DMS153 treated with DMSO at 0.1 percent for 48 hours (cell line): ENCODE data around the gene SPANXA2.
"Not testable (repeated sequence)": the region's sequence is repeated elsewhere in the genome, so short reads cannot be mapped to it uniquely, and the experiment has no call there.

Experiments used
- DNase-seq: peaks from one replicate; lab custom pipeline; 2025; ENCODE audit not compliant: unreplicated experiment; lab: John Stamatoyannopoulos, UW

The SPANXA2 gene

GRCh38 chrX:141589408-141589807, at the start of gene SPANXA2:
SPANXA2 (plus strand) TSS chrX:141589708; CDS start chrX:141589768, 60 bp downstream.
- DNase-seq, result not testable (repeated sequence)

GRCh38 chrX:141542551-141542950, 47.0 kb upstream of the SPANXA2 start:
- not testable (repeated sequence) for DNase-seq

DNA sequence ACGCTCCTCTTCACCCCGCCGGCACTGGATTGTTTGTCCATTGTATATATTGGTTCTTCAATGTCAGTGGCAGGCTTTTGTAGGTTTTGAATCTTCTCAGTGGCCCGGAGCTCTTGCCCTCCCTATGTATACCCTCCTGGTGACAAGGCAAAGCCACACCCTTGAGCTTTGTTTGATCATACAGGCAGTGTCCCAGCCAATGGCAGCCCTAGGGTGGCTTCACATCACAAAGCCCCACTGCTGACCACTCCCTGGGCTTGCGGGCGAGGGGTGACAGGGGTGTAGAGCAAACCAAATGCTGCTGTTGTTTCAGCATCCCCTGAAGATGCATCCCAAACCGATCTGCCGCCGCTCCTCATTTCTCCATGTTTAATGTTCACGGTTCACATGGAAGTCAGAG, 4.9 kb upstream of the SPANXA2 start, which contains the start of gene SPANXA1:
Gene SPANXA1 (minus strand): TSS at position 101 of the 400 bp plus-strand sequence. CDS start 60 bp downstream, at position 41.
- DNase-seq, result not testable (repeated sequence)

DNA sequence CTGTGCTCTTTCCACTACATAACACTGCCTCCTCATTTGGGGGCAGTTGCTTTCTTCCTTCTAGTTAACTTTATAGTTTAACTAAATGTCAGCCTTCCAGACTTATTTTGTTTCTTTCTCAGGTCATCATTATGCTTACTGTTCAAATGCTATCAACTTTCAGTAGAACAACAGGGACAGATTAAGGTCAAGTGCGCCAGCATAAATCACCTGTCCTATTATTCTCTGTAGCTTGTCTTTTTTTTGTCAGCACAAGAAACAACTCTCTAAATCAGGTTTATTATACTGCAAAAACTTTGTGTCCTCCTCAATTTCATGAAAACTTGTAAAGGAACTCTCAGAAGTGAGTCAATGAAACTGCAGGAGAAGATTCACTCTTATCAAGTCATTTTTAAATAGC, 19.6 kb downstream of the SPANXA2 start:
- DNase-seq, result no peak

DNA sequence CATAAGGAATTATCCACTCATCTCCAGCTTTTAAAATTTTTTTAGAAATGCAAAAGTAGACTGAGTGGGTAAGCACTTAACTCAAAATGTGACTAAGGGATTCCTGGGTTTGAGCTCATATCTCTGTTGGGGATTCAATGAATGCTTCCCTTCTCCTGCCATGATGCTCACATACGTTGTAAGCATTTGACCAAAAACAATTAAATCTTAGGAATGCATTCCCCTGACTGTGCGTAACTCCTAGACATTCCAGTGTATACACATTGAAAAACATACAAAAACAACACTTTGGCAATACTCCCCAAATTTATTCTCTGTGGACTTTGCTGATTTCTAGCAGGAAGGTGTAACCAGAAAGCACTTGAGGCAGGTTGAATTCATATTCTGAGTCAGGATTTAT, 29.8 kb downstream of the SPANXA2 start:
- DNase-seq, result no peak

DNA sequence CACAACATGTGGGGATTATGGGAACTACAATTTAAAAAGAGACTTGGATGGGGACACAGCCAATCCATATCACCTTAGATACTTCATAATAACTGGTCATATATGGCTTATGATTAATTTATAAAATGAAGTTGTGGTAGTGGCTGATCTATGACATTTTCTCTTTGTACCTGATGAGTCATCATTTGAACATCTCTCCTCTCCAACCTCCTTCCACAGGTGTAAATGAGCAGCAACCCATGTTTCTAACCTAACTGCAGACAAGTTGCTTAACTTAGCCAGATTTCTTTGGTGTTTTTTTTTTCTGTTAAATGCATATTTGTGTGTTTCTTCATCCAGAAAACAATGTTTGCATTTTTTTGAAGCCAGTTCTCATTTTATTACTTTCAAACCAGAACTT, 42.6 kb downstream of the SPANXA2 start:
- DNase-seq, result no peak

DNA sequence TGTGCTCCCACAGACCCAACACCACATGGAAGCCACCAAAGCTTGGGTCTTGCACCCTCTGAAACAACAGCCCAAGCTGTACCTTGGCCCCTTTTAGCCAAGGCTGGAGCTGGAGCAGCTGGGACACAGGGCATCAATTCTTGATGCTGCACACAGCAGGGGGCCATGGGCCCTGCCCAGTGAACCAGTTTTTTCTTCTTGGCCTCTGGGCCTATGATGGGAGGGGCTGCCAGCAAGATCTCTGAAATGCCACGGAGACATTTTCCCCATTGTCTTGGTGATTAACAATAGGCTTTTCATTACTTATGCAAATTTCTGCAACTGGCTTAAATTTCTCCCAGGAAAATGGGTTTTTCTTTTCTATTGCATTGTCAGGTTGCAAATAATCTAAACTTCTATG, 49.0 kb downstream of the SPANXA2 start:
- DNase-seq, result no peak
